Activated gamma-delta T cell treated with anti-CD3 and anti-CD28 coated beads, Interleukin-2, amount 50 U/mL, for 16 hours (primary cell): ENCODE measurements around the gene KCNAB3.

ENCODE experiments used
- DNase-seq: peaks from one replicate; pipeline ENCODE4 v3.0.0-alpha.2; 2020; ENCODE audit warnings: low read depth

KCNAB3 gene

GRCh38 chr17:7940034-7940433 is 10.4 kb upstream of the KCNAB3 start:
- no peak for DNase-seq

- no peak for DNase-seq
These were observed 6.2 kb upstream of the KCNAB3 start for GRCh38 chr17:7935859-7936258.

- no peak for DNase-seq
These were observed 3.3 kb upstream of the KCNAB3 start for GRCh38 chr17:7932949-7933348.

- no peak for DNase-seq
These were observed 2.8 kb upstream of the KCNAB3 start for GRCh38 chr17:7932483-7932891.

- DNase-seq: peak; percentile 99
These were observed 2.2 kb upstream of the KCNAB3 start, which contains the start of the genes CNTROB and TRAPPC1 for GRCh38 chr17:7931709-7932482. TSS of gene CNTROB (plus strand) at chr17:7932206. CDS start at chr17:7933080, 874 bp downstream. TSS of gene TRAPPC1 (minus strand) at chr17:7931946. CDS start at chr17:7931829, 117 bp downstream.

GRCh38 chr17:7930841-7931631 is 1.4 kb upstream of the KCNAB3 start:
- DNase-seq: no peak

- no peak for DNase-seq
These were observed 2.1 kb downstream of the KCNAB3 start for GRCh38 chr17:7927596-7927995.

- peak; percentile 74 for DNase-seq
These were observed 6.6 kb downstream of the KCNAB3 start for GRCh38 chr17:7922845-7923628.

GRCh38 chr17:7922269-7922844 is 7.3 kb downstream of the KCNAB3 start:
- DNase-seq: no peak

- DNase-seq: no peak
These were observed 12.8 kb downstream of the KCNAB3 start for GRCh38 chr17:7916808-7917207.

- DNase-seq: no peak
These were observed 13.3 kb downstream of the KCNAB3 start for GRCh38 chr17:7916385-7916682.

- peak; percentile 67 for DNase-seq
These were observed 13.9 kb downstream of the KCNAB3 start, which contains the start of gene RNF227 for GRCh38 chr17:7915611-7916384. TSS of gene RNF227 (minus strand) at chr17:7916289. CDS start at chr17:7916195, 94 bp downstream.

- no peak for DNase-seq
These were observed 14.5 kb downstream of the KCNAB3 start for GRCh38 chr17:7915179-7915610.

GRCh38 chr17:7912927-7913524 is 16.6 kb downstream of the KCNAB3 start:
- no peak for DNase-seq

GRCh38 chr17:7911116-7911515 is 18.5 kb downstream of the KCNAB3 start:
- no peak for DNase-seq

- DNase-seq: no peak
These were observed 18.9 kb downstream of the KCNAB3 start for GRCh38 chr17:7910711-7911110.

- no peak for DNase-seq
These were observed 19.4 kb downstream of the KCNAB3 start for GRCh38 chr17:7910281-7910680.

- no peak for DNase-seq
These were observed 20.6 kb downstream of the KCNAB3 start for GRCh38 chr17:7909089-7909488.

- DNase-seq: no peak
These were observed 26.2 kb downstream of the KCNAB3 start for GRCh38 chr17:7903154-7904103.

GRCh38 chr17:7897773-7898172 is 31.9 kb downstream of the KCNAB3 start:
- no peak for DNase-seq
